ENCODE results near the gene AP1B1.

- no peak for TF ChIP-seq CTCF (conservative IDR thresholded peaks at IDR 0.05)
- TF ChIP-seq ZFX (IDR thresholded peaks at IDR 0.05), result no peak
Observed at GRCh38 chr22:29383740-29384139, 4.6 kb downstream of the AP1B1 start.
